BE2C (cell line): ENCODE results near the gene PSMC2.

Experiments
- DNase-seq: peaks from one replicate; pipeline ENCODE4 v3.0.0-alpha.2; 2020
- H3K27me3 ChIP-seq: fragments of 250-450 bp; sonication (Bioruptor Pico); 2 replicates; pipeline ENCODE4 v1.5.1; 2020; ENCODE audit warnings: mild to moderate bottlenecking
- H3K36me3 ChIP-seq: fragments of 250-450 bp; sonication (Bioruptor Pico); 2 replicates; pipeline ENCODE4 v1.5.1; 2020; ENCODE audit warnings: mild to moderate bottlenecking
- H3K4me1 ChIP-seq: fragments of 250-450 bp; sonication (Bioruptor Pico); 2 replicates; pipeline ENCODE4 v1.5.1; 2020
- H3K4me3 ChIP-seq: 2 replicates; pipeline ENCODE4 v1.5.1; 2011; ENCODE audit warnings: low read depth, low read length
- H3K9me3 ChIP-seq: fragments of 250-450 bp; sonication (Bioruptor Pico); 2 replicates; pipeline ENCODE4 v1.5.1; 2020
- TF ChIP-seq, protein P1 (sequence below): IDR thresholded peaks from 2 replicates; pipeline ENCODE4 v1.5.1; 2012; ENCODE audit warnings: mild to moderate bottlenecking, low read depth, low read length

PSMC2 gene

DNA sequence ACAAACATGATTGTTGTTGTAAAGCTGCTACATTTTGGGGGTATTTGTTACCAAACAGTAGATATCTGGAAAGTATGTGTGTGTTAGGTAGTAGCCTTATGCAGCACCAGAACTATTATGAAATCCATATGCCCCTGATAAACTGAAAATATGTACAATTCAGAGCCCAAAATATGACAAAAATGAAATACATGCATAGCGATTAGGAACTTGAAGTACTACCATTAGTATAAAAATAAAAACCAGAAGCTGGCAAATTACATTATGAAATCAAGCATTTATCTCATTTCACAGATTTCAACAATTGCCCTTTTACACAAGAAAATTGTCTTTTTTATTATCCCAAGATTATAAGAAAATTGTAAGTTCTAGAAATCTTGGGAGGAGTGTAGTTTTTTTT is 64.7 kb downstream of the PSMC2 start:
- H3K4me3 ChIP-seq: no peak overlapping the region
- no peaks in the 10 kb centered on the region for H3K27me3 ChIP-seq
- TF ChIP-seq, protein P1, sequence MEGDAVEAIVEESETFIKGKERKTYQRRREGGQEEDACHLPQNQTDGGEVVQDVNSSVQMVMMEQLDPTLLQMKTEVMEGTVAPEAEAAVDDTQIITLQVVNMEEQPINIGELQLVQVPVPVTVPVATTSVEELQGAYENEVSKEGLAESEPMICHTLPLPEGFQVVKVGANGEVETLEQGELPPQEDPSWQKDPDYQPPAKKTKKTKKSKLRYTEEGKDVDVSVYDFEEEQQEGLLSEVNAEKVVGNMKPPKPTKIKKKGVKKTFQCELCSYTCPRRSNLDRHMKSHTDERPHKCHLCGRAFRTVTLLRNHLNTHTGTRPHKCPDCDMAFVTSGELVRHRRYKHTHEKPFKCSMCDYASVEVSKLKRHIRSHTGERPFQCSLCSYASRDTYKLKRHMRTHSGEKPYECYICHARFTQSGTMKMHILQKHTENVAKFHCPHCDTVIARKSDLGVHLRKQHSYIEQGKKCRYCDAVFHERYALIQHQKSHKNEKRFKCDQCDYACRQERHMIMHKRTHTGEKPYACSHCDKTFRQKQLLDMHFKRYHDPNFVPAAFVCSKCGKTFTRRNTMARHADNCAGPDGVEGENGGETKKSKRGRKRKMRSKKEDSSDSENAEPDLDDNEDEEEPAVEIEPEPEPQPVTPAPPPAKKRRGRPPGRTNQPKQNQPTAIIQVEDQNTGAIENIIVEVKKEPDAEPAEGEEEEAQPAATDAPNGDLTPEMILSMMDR: no peak
- H3K4me1 ChIP-seq: no peaks in the 10 kb centered on the region
- H3K9me3 ChIP-seq: no peaks in the 10 kb centered on the region
- H3K36me3 ChIP-seq: no peaks in the 10 kb centered on the region
- no peak for DNase-seq

DNA sequence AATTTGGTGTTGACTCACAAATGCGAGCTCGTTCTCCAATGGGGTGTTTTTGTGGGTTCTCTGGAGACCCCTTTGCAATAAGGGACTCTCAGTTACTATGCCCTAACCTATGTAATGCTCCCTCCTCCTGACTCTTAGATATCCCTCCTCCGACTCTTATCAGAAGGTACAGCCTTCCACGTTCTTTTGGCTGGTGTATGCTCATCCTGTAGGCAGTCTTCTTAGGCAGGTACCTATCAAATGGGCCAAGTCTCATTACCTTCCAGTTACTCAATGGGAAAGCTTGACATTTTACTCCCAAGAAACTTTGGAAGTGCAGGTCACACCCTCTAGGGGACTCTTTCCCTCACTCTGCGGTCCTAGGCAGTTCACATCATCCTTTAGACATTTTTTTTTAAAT is 66.0 kb downstream of the PSMC2 start:
- Histone ChIP-seq H3K9me3 (no peaks in the 10 kb centered on the region), H3K36me3 (no peaks in the 10 kb centered on the region), H3K4me3 (no peak overlapping the region), H3K4me1 (no peaks in the 10 kb centered on the region), H3K27me3 (no peaks in the 10 kb centered on the region)
- no peak for DNase-seq
- TF ChIP-seq, protein P1: no peak

DNA sequence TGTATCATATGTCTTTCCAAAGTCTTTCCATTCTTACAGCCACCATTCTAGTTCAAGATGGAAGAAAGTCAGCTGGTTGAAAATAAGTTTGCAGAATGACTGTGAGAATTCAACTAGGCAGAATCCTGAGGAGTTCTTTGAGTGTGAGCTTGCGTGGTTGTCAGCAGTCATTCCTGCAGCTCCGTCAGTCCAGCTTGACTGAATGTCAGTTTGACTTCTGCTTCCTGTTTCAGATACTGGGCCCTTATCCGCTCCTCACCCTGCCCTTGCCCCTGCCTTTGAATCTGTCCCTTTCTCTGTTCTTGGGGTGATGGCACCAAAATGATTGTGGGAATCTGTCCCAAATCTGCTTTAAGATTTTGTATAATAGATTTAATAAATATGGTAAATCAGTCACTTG is 70.8 kb downstream of the PSMC2 start:
- Histone ChIP-seq H3K36me3 (no peaks in the 10 kb centered on the region), H3K9me3 (no peaks in the 10 kb centered on the region), H3K4me3 (no peak overlapping the region), H3K27me3 (no peaks in the 10 kb centered on the region), H3K4me1 (no peaks in the 10 kb centered on the region)
- no peak for DNase-seq
- TF ChIP-seq, protein P1: no peak
